Erythroblast (primary cell): ENCODE results near the gene GAB1.

Experiments used
- DNase-seq, 2 experiments: peaks; one replicate each; lab custom pipeline; 2025; lab: John Stamatoyannopoulos, UW
- GATA1 ChIP-seq: IDR thresholded peaks from 2 replicates; pipeline ENCODE4 v1.6.1; 2011; ENCODE audit warnings: low read depth, mild to moderate bottlenecking, control low read depth, low read length, moderate library complexity
- POLR2A ChIP-seq: IDR thresholded peaks from 2 replicates; pipeline ENCODE4 v1.6.1; 2011; ENCODE audit warnings: mild to moderate bottlenecking, low read length

GAB1 gene

GRCh38 chr4:143357161-143357845 is 20.6 kb downstream of the GAB1 start:
- no peak for TF ChIP-seq POLR2A
- no peak for TF ChIP-seq GATA1
- DNase-seq = no peak

- TF ChIP-seq GATA1 = no peak
- no peak for TF ChIP-seq POLR2A
- peak; percentile 13 to 34 for DNase-seq
Observed at GRCh38 chr4:143358419-143358818, 21.7 kb downstream of the GAB1 start.

GRCh38 chr4:143358923-143359643 is 22.4 kb downstream of the GAB1 start:
- TF ChIP-seq POLR2A (no peak), GATA1 (no peak)
- DNase-seq = peak; percentile 29 to 44

- no peak for TF ChIP-seq GATA1
- TF ChIP-seq POLR2A = no peak
- peak; percentile 16 to 44 for DNase-seq
Observed at GRCh38 chr4:143359644-143360193, 23.0 kb downstream of the GAB1 start.

GRCh38 chr4:143360838-143361625 is 24.4 kb downstream of the GAB1 start:
- TF ChIP-seq POLR2A (no peak), GATA1 (no peak)
- DNase-seq = no peak

GRCh38 chr4:143362349-143363046 is 25.8 kb downstream of the GAB1 start:
- DNase-seq = no peak
- TF ChIP-seq GATA1 (no peak), POLR2A (no peak)

- DNase-seq = no peak
- TF ChIP-seq GATA1 = no peak
- no peak for TF ChIP-seq POLR2A
Observed at GRCh38 chr4:143363332-143363731, 26.7 kb downstream of the GAB1 start.

- TF ChIP-seq GATA1 (no peak), POLR2A (no peak)
- DNase-seq = no peak
Observed at GRCh38 chr4:143364063-143364462, 27.4 kb downstream of the GAB1 start.

GRCh38 chr4:143367863-143368262 is 31.2 kb downstream of the GAB1 start:
- TF ChIP-seq POLR2A = no peak
- no peak for TF ChIP-seq GATA1
- no peak for DNase-seq

GRCh38 chr4:143369552-143369951 is 32.9 kb downstream of the GAB1 start:
- no peak for DNase-seq
- no peak for TF ChIP-seq GATA1
- no peak for TF ChIP-seq POLR2A

GRCh38 chr4:143372093-143372915 is 35.6 kb downstream of the GAB1 start:
- TF ChIP-seq POLR2A = no peak
- TF ChIP-seq GATA1 = no peak
- DNase-seq = no peak

- no peak for DNase-seq
- no peak for TF ChIP-seq POLR2A
- TF ChIP-seq GATA1 = no peak
Observed at GRCh38 chr4:143374255-143374654, 37.6 kb downstream of the GAB1 start.
